Activated naive CD8-positive, alpha-beta T cell treated with anti-CD3 and anti-CD28 coated beads for 36 hours (primary cell): Measurements from ENCODE around the gene WWOX. TPM values are rescaled to one million over a fixed set of nuclear protein-coding genes. Genes with fewer than 3 reads are reported as not detected.

Experiments
- DNase-seq: peaks from one replicate; pipeline ENCODE4 v3.0.0; 2021
- H3K27ac Mint-ChIP-seq: one replicate; pipeline ENCODE4 v1.8.0; 2022; ENCODE audit warnings: mild to moderate bottlenecking, moderate library complexity, mixed read lengths
- H3K27me3 Mint-ChIP-seq: one replicate; pipeline ENCODE4 v1.8.0; 2022; ENCODE audit warnings: mild to moderate bottlenecking, mixed read lengths
- H3K36me3 Mint-ChIP-seq: one replicate; pipeline ENCODE4 v1.8.0; 2021; ENCODE audit warnings: mild to moderate bottlenecking, mixed read lengths
- H3K4me1 Mint-ChIP-seq: one replicate; pipeline ENCODE4 v1.8.0; 2021; ENCODE audit warnings: mixed read lengths
- H3K4me3 Mint-ChIP-seq: one replicate; pipeline ENCODE4 v1.8.0; 2022; ENCODE audit warnings: mild to moderate bottlenecking, moderate library complexity, mixed read lengths
- H3K9me3 Mint-ChIP-seq: one replicate; pipeline ENCODE4 v1.8.0; 2022; ENCODE audit warnings: mixed read lengths
- total RNA-seq, 2 experiments: library from RNA; stranded (reverse); gene quantifications; one replicate each; pipeline ENCODE4 v1.2.3, GENCODE V29; 2021

Gene WWOX
- total RNA-seq, 2 experiments from 2014 or later, result 20.0 to 23.9 TPM

GRCh38 chr16:78286065-78286464 is 186.6 kb downstream of the WWOX start:
- no peaks in the 10 kb centered on the region for H3K9me3 Mint-ChIP-seq
- DNase-seq, result no peak
- H3K4me3 Mint-ChIP-seq, result no peak overlapping the region

DNA sequence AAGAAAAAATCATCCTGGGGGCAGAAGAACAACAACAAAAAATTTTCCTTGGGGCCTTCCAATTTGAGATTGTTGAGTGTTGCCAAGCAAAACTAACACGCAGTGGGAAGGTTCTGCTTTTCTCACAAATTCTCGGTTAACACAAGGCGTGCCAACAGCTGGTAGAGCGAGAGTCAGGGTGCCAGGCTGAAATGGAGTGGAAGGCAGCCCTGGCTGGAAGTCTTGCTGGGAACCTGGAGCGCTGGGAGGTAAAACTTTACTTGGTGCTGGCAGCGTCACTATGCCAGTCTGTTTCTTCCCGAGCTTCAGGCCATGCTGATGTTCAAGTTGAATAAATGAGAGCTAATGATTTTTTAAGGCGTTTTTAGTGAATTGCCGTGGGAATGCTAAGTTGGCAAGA is 189.4 kb downstream of the WWOX start:
- H3K27ac Mint-ChIP-seq, result no peak overlapping the region
- H3K9me3 Mint-ChIP-seq, result peaks cover under 1% of the 10 kb centered on the region
- no peak for DNase-seq
- peaks cover 4% of the 10 kb centered on the region for H3K36me3 Mint-ChIP-seq
- no peaks in the 10 kb centered on the region for H3K4me1 Mint-ChIP-seq
- no peaks in the 10 kb centered on the region for H3K27me3 Mint-ChIP-seq
- no peak overlapping the region for H3K4me3 Mint-ChIP-seq

More at GRCh38 chr16:78286065-78286464, 186.6 kb downstream of the WWOX start:
- peaks cover 3% of the 10 kb centered on the region for H3K36me3 Mint-ChIP-seq
- H3K27ac Mint-ChIP-seq, result no peak overlapping the region
- H3K4me1 Mint-ChIP-seq, result no peaks in the 10 kb centered on the region
- H3K27me3 Mint-ChIP-seq, result no peaks in the 10 kb centered on the region

GRCh38 chr16:78289373-78289772 is 189.9 kb downstream of the WWOX start:
- Mint-ChIP-seq H3K9me3 (peaks cover 2% of the 10 kb centered on the region), H3K27ac (no peak overlapping the region)
- DNase-seq, result no peak

GRCh38 chr16:78289844-78290277 is 190.4 kb downstream of the WWOX start:
- Mint-ChIP-seq H3K4me3 (no peak overlapping the region), H3K4me1 (no peaks in the 10 kb centered on the region)

More at GRCh38 chr16:78289373-78289772, 189.9 kb downstream of the WWOX start:
- Mint-ChIP-seq H3K4me1 (no peaks in the 10 kb centered on the region), H3K27me3 (no peaks in the 10 kb centered on the region), H3K4me3 (no peak overlapping the region), H3K36me3 (peaks cover 6% of the 10 kb centered on the region)

GRCh38 chr16:78290395-78290794 is 190.9 kb downstream of the WWOX start:
- no peak for DNase-seq
- no peak overlapping the region for H3K27ac Mint-ChIP-seq
- no peak overlapping the region for H3K4me3 Mint-ChIP-seq
- no peaks in the 10 kb centered on the region for H3K4me1 Mint-ChIP-seq
- peaks cover 11% of the 10 kb centered on the region for H3K36me3 Mint-ChIP-seq
- peaks cover 2% of the 10 kb centered on the region for H3K9me3 Mint-ChIP-seq
- no peaks in the 10 kb centered on the region for H3K27me3 Mint-ChIP-seq

More at GRCh38 chr16:78289844-78290277, 190.4 kb downstream of the WWOX start:
- no peaks in the 10 kb centered on the region for H3K27me3 Mint-ChIP-seq
- no peak for DNase-seq
- H3K9me3 Mint-ChIP-seq, result peaks cover 2% of the 10 kb centered on the region
- no peak overlapping the region for H3K27ac Mint-ChIP-seq
- H3K36me3 Mint-ChIP-seq, result peaks cover 6% of the 10 kb centered on the region

DNA sequence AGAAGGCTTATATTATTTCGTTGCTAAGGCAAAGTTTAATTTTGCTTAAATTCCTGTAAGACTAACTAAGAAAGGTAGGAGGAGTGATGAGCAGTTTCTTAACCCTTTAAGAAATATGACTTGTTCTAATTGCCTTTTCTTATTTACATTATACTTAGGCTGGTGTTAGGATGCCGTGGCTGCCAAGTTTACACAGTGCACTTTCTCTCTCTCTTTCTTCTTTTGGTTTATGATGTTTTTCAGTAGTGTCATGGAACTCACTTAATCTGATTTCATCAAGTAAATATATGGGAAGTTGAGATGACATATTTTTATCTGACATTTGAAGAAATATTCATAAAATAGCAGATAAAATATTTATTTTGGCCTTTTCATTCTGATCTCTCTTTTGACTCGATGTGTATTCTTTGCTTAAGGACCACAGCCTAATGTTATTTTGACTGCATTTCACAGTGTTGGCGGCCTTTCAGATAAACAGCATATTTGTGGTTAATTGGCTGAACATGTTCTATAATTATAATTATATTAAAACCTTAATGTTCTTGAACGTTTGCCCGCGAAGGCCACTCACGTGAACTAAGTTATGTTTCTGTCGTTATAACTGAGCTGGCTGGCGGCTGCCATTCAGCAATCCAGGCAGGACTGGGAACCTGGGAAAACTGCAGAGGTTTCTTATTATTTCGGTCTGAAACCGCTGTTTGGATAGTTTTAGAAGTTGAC is 191.6 kb downstream of the WWOX start:
- Mint-ChIP-seq H3K4me1 (no peaks in the 10 kb centered on the region), H3K27me3 (no peaks in the 10 kb centered on the region), H3K27ac (no peak overlapping the region), H3K9me3 (peaks cover 2% of the 10 kb centered on the region), H3K4me3 (no peak overlapping the region), H3K36me3 (peaks cover 11% of the 10 kb centered on the region)
- DNase-seq, result no peak

- no peaks in the 10 kb centered on the region for H3K27me3 Mint-ChIP-seq
- H3K4me1 Mint-ChIP-seq, result no peaks in the 10 kb centered on the region
- DNase-seq, result no peak
- H3K9me3 Mint-ChIP-seq, result peaks cover 2% of the 10 kb centered on the region
- H3K4me3 Mint-ChIP-seq, result no peak overlapping the region
- no peak overlapping the region for H3K27ac Mint-ChIP-seq
- H3K36me3 Mint-ChIP-seq, result peaks cover 11% of the 10 kb centered on the region
Measured at GRCh38 chr16:78291604-78292003, 192.2 kb downstream of the WWOX start.

DNA sequence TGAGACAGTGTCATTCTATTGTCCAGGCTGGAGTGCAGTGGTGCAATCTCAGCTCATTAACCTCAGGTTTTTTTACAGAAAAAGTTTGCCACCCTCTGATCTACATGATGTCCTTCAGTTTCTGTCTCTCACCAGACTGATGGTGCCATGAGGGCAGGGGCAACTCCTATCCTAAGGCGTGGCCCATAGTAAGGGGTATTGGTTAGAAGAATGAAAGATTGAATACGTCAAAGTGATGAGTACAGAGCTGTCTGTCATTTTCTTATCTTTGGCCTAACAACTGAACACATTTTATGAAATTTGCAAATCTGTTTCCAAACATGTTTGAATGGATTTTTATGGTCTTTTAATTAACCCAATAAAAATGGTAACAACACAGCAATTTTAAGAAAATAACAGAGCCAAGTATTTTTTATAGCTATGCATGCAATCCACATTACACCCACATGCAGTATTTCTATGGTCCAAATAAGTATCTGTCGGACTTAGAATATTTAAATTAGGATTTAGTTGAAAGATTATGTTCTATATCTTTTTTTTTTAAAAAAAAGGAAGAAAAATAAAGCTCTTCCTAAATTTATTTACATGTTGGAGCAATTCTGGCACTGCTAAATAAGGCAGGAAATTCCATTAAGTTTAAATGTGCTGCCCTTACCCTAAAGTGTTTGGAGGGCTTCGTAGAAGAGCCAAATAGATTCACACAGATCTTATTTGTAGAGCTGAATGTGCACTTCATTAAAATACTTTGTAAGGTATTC is 192.8 kb downstream of the WWOX start:
- no peak overlapping the region for H3K27ac Mint-ChIP-seq
- no peak for DNase-seq
- no peak overlapping the region for H3K4me3 Mint-ChIP-seq
- no peaks in the 10 kb centered on the region for H3K4me1 Mint-ChIP-seq
- peaks cover 2% of the 10 kb centered on the region for H3K9me3 Mint-ChIP-seq
- H3K27me3 Mint-ChIP-seq, result no peaks in the 10 kb centered on the region
- peaks cover 11% of the 10 kb centered on the region for H3K36me3 Mint-ChIP-seq

GRCh38 chr16:78292844-78293380 is 193.5 kb downstream of the WWOX start:
- peaks cover 14% of the 10 kb centered on the region for H3K36me3 Mint-ChIP-seq

GRCh38 chr16:78294538-78295225 is 195.2 kb downstream of the WWOX start:
- Mint-ChIP-seq H3K27me3 (no peaks in the 10 kb centered on the region), H3K4me1 (no peaks in the 10 kb centered on the region), H3K9me3 (peaks cover 6% of the 10 kb centered on the region), H3K4me3 (no peak overlapping the region), H3K27ac (no peak overlapping the region), H3K36me3 (peaks cover 16% of the 10 kb centered on the region)
- DNase-seq, result no peak

More at GRCh38 chr16:78292844-78293380, 193.5 kb downstream of the WWOX start:
- DNase-seq, result no peak
- H3K27ac Mint-ChIP-seq, result no peak overlapping the region
- H3K4me3 Mint-ChIP-seq, result no peak overlapping the region
- no peaks in the 10 kb centered on the region for H3K27me3 Mint-ChIP-seq
- H3K4me1 Mint-ChIP-seq, result no peaks in the 10 kb centered on the region
- peaks cover 3% of the 10 kb centered on the region for H3K9me3 Mint-ChIP-seq

- no peak overlapping the region for H3K4me3 Mint-ChIP-seq
- DNase-seq, result no peak
- no peaks in the 10 kb centered on the region for H3K27me3 Mint-ChIP-seq
- H3K27ac Mint-ChIP-seq, result no peak overlapping the region
- no peaks in the 10 kb centered on the region for H3K4me1 Mint-ChIP-seq
- peaks cover 19% of the 10 kb centered on the region for H3K36me3 Mint-ChIP-seq
- peaks cover 6% of the 10 kb centered on the region for H3K9me3 Mint-ChIP-seq
Measured at GRCh38 chr16:78297066-78297666, 197.7 kb downstream of the WWOX start.

GRCh38 chr16:78298986-78299385 is 199.5 kb downstream of the WWOX start:
- Mint-ChIP-seq H3K4me1 (no peaks in the 10 kb centered on the region), H3K36me3 (peaks cover 15% of the 10 kb centered on the region), H3K4me3 (no peak overlapping the region), H3K27me3 (no peaks in the 10 kb centered on the region), H3K27ac (no peak overlapping the region), H3K9me3 (peaks cover 5% of the 10 kb centered on the region)
- no peak for DNase-seq

DNA sequence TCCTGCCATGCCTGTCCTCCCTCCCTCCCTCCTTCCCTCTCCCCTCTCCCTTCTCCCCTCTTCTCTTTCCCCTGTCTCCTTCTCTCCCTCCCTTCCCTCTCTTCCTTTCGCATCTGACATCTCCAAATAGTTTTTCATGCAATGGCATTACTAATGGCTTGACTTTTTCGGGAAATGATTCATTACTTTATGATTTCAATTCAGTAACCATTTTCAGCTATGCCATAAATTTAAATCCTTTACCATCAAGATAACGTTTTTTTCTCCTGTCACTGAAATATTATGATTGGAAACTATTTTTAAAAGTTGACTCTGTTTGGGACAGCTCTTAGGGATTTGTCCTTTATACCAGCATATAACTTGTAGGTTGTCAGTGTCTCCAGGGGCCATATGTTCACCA is 201.0 kb downstream of the WWOX start:
- Mint-ChIP-seq H3K4me1 (peaks cover 2% of the 10 kb centered on the region), H3K4me3 (no peak overlapping the region), H3K27ac (no peak overlapping the region), H3K9me3 (peaks cover 5% of the 10 kb centered on the region), H3K36me3 (peaks cover 12% of the 10 kb centered on the region), H3K27me3 (no peaks in the 10 kb centered on the region)
- DNase-seq, result no peak

DNA sequence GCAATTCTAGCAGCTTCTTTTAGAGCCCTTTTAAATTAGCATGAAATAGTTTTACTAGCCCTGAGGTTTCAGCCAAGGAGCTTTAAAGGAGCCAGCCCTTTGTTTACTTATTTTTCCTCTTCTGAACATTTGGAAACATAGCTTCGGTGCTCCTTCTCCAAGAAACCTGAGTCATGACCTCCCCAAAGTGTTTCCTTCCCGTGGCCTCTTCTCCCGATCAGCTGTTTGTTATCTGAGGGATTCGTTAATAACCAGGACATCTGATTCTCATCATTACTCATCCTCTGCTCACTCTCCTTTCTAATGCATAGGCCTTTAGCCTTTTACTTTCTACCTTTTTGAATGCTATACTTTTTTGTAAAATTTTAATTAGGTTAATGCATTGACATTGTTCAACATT is 204.5 kb downstream of the WWOX start:
- Mint-ChIP-seq H3K27me3 (no peaks in the 10 kb centered on the region), H3K36me3 (peaks cover 8% of the 10 kb centered on the region), H3K4me3 (no peak overlapping the region), H3K27ac (no peak overlapping the region), H3K9me3 (peaks cover 1% of the 10 kb centered on the region), H3K4me1 (peaks cover 2% of the 10 kb centered on the region)
- no peak for DNase-seq
